Bone marrow (tissue), 2 donors: Measurements from ENCODE around the gene ADAM19.

Experiments
- DNase-seq, 2 donors: peaks; one replicate each; lab custom pipeline; 2025; lab: John Stamatoyannopoulos, UW

The ADAM19 gene, protein sequence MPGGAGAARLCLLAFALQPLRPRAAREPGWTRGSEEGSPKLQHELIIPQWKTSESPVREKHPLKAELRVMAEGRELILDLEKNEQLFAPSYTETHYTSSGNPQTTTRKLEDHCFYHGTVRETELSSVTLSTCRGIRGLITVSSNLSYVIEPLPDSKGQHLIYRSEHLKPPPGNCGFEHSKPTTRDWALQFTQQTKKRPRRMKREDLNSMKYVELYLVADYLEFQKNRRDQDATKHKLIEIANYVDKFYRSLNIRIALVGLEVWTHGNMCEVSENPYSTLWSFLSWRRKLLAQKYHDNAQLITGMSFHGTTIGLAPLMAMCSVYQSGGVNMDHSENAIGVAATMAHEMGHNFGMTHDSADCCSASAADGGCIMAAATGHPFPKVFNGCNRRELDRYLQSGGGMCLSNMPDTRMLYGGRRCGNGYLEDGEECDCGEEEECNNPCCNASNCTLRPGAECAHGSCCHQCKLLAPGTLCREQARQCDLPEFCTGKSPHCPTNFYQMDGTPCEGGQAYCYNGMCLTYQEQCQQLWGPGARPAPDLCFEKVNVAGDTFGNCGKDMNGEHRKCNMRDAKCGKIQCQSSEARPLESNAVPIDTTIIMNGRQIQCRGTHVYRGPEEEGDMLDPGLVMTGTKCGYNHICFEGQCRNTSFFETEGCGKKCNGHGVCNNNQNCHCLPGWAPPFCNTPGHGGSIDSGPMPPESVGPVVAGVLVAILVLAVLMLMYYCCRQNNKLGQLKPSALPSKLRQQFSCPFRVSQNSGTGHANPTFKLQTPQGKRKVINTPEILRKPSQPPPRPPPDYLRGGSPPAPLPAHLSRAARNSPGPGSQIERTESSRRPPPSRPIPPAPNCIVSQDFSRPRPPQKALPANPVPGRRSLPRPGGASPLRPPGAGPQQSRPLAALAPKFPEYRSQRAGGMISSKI

DNA sequence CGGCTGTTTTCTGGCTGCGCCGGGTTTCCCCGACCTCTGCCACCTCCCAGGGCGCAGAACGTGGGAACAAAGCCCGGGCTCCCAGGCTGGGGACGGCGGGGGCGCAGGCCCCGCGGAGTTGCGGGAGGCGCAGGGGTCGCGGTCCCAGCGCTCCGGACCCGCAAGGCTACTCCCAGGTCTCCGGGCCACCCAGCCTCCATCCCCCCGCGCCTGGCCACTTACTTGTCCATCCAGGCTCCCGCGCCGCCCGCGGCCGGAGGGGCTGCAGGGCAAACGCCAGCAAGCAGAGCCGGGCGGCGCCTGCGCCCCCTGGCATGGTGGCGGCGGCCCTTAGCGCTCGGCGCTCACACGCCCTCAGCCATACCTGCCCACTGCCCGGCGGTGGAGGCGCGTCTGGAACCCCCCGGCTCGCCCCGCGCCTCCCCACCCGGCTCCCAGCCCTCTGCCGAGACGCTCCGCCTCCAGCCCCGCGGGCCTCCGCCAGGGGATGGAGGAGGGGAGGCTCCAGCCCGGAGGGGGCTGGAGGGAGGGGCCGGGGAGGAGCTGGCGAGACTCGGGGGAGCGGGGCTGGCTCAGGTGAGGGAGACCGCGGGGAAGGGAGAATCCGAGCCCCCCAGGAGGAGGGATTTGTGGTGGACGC, at the start of gene ADAM19:
TSS of gene ADAM19 (minus strand) at position 395 of the 640 bp plus-strand sequence. CDS start at position 316, 79 bp downstream.
- no peak for DNase-seq

DNA sequence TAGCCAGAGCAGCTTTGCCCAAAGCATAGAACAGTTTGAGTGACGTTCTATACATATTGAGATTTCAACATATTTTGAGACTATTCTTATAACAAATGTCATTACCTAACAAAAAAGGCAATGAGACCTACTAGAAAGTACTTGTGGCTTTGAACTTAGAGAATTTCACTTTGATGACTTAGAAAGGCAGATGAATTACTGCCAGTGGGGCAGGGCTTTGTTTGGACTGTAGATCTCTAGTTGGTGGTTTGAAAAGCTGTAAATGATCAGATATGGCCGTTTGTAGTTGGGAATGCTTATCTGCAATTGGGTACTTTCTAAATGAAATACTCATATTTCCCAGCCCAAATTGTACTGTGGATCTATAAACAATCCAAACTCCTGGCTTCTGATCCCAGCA, 48.6 kb upstream of the ADAM19 start:
- DNase-seq = no peak

DNA sequence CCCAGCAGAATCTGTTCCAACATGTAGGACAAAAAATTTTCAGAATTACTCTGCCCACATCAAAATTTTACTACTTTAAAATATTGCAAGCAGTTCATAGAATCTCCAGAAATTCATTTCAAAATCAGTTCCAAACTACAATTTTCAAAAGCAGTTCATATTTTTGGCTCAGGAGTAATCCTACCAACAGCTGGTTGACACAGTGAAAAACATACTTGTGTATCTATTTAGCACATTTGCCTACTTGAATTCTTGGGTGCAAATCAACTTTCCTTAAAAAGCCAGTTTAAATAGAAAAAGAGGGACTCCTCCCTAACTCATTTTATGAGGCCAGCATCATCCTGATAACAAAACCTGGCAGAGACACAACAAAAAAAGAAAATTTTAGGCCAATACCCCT, 45.2 kb upstream of the ADAM19 start:
- no peak for DNase-seq

DNA sequence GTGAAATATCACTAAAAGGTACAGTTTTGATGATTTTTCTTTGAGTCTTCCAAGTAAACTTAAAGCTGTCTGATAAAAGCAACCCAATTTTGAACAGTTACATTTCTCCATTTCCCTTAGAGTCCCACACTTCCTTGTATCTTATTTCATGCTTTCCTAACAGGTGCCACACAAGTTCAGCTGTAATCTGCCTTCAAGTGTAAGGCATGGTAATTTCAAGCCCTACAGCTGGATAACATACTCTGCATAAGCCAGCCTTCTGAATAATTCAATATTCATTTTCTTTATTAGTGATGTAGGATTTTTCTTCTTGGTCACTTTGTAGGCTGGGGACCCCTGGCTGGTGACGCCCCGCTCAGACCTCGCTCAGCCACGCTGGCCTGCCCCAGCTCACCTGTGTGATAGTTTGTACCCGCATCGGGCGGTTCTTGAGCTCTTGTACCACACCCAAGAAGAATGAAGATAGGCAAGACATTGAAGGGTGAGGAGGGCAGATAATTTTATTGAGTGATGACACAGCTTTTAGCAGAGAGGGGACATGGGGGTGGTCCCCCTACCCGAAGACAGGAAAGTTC, 42.7 kb upstream of the ADAM19 start:
- no peak for DNase-seq

DNA sequence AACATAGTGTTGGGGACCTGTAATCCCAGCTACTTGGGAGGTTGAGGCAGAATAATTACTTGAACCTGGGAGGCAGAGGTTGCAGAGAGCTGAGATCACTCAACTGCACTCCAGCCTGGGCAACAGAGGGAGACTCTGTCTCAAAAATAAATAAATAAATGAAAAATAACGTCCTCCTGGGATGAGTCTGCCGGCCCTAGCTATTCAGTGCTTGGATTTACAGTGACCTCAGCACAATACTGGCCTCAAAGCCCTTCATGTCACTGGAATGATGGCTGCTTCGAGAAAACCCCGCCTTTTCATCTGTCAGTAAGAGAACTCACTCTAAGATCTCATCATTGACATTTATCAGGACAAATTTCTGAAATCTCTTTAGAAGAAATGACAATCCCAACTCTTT, 41.2 kb upstream of the ADAM19 start:
- no peak for DNase-seq

DNA sequence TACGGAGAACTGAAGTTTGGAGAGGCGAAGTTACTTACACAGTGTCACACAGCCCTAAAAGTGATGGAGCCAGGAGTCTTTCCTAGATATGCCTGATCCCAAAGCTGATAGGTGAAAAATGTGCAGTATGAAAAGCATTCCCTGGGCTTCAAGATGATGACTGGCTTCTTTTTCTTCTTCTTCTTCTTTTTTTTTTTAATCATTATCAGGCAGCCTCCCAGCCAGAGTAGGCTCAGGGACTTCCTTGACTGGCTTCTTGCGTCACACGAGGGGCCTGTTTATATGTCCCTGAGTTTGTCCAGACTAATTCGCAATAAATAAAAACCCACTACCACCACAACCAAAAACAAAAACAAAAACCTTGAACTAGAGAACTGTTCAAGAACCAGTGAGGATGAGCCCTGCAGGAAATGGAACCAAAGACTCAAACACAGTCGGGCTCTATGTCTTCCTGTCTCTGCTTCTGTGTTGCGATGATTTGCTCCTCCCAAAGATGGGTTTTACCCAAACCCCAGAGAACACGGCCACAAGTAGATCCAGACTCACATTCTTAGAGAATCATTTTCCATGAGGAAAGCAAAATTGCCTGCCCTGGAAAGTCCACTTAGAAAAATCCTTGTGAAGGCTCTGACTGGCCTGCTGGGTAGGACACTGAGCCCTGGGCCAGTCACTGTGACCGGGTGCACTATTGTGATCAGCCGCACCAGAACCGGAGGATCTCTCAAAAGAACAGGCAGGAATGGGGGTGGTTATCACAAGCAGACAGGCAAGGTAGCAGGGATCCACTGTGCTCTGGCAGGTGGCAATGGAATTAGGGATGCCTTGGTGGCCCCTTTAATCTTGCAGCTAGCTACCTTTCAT, 38.0 kb upstream of the ADAM19 start:
- DNase-seq = no peak

DNA sequence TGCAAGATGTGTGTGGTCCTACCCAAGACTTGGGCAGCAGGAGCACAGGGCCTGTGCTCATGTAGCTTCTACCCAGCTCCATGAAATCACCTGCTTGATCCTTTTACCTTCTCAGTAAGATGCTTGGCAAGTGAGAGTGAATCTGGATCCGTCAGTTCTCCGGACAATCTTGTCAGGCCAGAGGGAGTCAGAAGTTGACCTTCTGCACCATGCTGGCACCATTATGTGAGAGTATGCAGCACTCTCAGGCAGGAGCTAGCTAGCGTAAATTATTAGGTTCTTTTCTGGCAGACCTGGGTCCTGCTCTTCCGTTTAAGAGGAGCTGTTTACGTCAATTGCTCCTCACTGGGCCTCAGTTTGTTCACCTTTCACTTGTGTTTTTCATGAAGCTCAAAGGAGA, 37.0 kb upstream of the ADAM19 start:
- DNase-seq = no peak

DNA sequence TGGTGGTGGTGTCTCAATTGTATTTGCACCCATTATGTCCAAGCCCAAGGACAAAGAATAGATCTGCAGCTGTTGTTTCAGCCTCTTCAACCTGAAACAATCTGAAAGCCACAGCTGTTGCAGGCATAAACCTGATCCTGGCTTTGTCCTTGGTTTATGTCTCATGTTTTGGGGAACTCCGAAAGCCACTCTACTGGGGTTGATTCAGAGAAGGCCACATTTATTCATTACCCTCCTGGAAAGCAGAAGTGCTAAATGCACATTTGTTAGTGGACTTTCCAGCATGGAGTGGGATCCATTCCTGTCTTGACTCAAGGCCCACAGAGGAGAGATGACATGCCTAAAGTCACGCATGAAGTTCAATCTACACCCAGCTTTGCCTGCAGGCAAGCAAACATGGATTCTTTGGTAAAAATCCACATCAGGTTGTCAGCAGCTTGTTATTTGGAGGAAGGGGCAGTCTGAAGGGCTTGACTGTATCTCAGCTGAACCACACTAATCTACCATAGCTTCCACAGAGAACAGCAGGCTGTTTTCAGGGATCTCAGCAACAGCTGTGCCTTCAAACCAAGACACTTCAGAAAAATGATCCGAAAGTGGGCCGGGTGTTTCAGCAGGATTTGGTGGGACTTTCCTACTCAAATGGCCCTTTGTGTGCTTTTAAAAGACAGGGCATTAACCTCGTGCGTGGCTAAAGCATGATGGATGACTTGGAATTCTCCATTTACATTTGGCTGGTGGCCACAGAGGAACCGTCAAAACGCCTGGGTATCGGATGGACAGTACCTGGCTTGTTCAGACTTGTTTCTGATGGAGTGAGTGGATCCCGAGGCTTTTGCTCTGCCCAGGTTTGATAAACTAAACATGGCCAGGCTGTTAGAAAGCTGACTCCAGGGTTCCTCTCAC, 36.2 kb upstream of the ADAM19 start:
- no peak for DNase-seq

DNA sequence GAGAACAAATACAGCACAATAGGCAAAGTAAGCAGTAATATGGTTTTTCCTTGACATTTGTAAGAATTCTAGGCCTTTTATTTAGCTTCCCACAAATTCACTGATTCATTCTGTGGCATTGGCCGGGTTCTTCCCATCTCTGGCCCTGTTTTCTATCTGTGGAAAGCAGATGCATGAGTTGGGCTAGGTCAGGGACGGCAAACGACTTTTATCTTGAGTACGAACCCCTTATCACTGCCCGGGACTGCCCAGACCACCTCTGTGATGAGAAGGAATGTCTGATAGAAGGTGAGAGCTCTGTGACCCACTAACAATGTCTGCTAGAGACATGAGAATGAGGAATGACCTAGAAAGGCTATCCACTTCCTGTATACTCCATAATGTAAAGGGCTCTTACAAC, 35.4 kb upstream of the ADAM19 start:
- DNase-seq = no peak

DNA sequence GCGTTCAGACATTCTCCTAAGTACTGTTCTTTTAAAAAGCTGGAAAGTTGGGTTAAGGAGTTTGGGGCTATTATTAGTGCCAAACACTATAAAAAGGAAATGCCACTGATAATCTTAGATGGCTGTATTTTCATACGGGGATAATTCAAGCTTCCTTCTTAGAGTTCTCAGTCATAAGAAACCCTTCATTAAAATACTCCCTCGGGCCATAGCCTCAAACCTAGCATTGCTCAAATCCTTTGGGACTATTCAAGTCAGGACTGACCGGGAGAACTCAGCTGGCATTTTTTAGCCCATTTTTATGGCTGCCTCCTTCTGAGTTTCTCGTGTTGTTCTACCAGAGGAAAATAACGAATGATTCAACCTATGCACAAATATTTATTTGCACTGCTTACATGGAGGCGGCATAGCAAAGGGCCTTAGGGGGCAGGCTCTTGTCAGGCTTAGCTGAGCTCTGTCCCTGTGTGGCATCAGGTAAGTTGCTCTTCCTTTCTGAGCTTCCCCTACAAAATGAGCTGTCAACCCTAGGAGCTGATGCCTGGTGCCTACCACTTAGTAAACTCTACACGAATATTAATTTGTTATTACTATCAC, 33.5 kb upstream of the ADAM19 start:
- DNase-seq = no peak

DNA sequence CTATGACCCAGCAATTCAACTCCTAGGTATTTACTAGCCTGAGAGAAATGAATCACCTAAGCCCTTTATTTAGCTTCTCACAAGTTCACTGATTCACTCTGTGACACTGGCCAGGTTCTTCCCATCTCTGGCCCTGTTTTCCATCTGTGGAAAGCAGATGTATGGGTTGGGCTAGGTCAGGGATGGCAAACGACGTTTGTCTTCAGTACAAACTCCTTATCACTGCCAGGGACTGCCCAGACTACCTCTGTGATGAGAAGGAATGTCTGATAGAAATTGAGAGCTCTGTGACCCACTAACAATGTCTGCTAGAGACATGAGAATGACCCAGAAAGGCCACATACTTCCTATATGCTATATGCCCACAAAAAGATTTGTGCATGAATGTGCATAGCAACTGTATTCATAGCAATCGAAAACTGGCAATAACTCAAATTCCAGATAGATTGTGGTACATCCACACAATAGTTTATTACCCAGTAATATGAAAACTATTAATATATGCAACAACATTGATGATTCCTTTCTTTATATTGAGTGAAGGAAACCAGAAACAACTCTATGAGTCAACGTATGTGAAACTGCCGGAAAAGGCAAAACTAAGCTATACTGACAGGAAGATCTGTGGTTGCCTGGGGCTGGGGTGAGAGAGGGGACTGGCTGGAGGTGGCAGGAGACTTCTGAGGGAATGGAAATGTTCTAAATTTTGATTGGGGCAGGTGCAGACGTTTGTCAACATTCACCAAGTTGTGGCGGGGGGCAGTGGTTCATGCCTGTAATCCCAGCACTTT, 32.0 kb upstream of the ADAM19 start:
- DNase-seq = no peak

DNA sequence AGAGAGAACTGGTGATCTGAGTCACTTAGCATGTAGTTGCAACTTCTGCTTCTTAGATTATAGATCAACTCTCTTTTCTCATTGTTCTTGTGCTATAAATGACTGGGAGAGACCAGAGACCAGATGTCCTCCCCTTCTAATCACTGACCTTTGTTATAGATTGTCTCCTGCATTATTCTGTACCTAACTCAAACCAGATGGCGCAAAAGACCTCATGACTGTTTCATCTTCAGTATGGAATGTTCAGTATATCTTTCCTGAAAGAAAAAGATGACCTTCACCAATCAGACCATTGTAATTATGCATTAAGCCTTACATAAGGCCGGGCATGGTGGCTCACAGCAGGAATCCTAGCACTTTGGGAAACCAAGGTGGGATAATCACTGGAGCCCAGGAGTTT, 30.5 kb upstream of the ADAM19 start:
- DNase-seq = no peak

DNA sequence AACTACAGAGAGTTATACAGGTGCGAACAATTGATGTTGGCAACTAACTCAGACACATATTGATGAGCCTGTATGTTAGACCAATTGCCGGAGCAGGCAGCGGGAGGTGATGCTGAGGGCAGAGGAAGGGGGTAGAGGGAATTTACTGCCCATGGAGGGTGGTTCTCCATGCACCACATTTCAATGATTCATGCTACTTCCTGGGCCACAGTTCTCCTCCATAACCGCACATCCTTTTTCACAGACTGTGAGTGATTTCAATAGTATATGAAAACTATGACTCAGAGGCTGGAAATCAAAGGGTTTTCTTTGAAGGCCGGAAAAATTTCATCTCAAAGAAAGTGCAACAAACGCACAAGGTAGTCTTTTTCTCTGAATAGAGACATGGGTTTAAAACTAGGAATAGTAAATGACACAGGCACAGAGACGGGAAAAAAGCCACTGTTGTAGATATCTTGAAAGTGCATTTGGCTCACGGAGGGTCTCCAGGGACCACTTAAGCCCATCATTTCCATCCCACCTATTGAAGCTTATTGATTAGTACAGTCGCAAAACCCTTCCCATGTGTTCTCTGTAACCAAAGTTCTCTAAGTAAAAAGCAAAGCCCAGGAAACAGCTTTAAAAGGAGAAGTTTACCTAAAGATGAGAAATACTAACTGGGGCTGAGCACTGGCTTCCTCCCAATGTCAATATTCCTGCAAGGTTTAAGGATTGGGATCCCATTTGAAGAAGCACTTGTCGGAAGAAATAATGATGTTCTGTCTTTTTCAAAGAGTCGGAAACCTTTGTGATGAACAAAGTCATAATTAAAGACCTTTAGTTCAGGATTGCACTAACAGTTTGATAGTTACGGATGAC, 28.0 kb upstream of the ADAM19 start:
- DNase-seq = no peak

DNA sequence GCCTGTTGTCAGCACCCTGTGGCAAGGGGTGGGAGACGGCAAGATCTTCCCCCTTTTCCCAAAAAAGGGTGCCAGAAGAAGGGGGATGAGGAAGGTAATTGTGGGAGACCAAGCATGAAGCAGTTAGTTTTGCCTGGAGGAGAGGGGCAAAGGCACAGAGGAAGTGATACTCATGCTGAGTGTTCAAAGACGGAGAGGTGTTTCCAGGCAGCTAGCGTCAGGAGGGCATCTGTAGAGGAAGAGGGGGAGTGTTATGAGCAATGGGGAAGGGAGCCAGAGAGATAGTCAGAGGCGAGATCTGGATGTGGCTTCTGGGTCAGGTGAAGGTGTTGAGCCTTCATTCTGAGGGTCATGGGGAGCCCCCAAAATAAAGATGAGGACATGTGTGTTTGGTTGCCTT, 26.9 kb upstream of the ADAM19 start:
- no peak for DNase-seq

DNA sequence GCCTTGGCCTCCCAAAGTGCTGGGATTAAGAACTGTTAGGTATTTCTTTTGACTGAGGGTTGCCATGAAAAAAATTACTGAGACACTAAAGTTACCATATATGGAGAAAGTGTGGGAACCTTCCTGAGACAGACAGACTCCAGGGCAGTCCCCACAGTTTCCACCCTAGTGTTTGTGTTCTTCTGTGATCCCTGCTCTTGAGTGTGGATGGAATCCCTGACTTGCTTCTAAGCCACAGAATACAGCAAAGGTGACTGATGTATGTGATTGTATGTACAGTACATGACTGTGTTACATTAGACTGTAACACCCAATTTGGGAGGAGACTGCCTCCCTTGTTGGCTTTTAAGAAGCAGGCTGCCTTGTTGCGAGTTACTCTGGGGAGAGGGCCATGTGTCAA, 24.7 kb upstream of the ADAM19 start:
- no peak for DNase-seq

DNA sequence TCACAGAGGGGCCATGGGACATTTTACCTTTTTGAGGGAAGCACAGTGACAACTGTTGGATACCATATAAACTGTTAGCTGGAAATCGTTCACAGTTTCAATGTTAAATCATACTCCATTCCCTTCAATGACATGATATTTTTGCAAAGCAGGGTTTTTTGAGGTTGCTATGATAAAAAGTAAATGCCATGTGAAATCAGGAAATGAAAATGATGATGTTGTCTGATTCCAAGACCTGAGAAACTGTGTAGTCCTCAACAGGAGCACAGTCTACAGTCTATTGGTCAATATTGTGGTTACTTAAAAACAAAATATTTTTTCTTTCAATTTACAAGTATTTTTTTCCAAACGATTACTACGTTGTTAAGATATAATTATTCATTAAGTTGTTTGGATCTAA, 24.0 kb upstream of the ADAM19 start:
- DNase-seq = no peak

DNA sequence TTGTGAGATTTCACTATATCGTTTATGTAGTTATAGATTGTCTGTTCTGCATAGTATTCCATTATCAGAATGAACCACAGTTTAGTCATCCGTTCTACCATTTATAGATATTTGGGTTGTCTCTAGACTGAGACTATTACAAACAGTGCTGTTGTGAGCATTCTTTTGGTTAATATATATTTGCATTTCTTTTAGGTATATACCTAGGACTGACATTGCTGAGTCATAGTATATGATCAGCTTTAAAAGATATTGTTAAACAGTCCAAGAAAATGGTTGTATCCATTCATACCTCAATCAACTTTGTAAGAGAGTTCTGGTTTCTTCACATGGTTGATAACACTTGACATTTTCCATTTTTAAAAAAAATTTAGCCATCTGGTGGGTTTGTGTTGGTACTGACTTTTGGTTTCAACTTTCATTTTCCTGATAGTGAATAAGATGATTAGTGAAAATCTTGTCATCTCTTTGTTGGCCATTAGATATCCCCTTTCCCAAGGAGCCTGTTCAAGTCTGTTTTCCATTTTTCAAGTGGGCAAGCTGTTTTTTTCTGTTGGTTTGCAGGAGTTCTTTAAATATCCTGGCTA, 22.9 kb upstream of the ADAM19 start:
- no peak for DNase-seq

DNA sequence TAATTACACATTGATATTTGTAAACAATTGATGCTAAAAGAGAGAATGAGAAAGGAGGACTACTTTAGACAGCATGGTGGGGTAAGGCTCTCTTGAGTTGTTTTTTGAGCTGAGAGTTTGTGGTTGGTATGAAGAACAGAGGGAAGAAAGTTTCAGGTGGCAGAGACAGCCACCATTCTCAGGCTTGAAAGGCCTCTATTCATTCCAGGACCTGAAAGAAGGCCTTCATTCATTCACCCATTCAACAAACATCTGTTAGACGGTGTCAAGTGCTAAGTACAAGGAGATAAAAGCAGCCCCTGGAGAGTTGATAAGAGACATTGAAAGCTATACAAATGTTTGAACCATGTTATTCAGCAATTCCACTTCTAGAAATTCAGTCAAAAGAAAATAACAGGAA, 21.7 kb upstream of the ADAM19 start:
- no peak for DNase-seq
